NCI-H2227 (cell line): ENCODE data around the gene MSI2.

Experiments
- DNase-seq: peaks from one replicate; lab custom pipeline; 2025; ENCODE audit not compliant: unreplicated experiment; lab: John Stamatoyannopoulos, UW

The MSI2 gene

GRCh38 chr17:57665696-57666095 is 409.4 kb downstream of the MSI2 start:
- no peak for DNase-seq

- DNase-seq: no peak
Observed at GRCh38 chr17:57666201-57666870, 410.0 kb downstream of the MSI2 start.

DNA sequence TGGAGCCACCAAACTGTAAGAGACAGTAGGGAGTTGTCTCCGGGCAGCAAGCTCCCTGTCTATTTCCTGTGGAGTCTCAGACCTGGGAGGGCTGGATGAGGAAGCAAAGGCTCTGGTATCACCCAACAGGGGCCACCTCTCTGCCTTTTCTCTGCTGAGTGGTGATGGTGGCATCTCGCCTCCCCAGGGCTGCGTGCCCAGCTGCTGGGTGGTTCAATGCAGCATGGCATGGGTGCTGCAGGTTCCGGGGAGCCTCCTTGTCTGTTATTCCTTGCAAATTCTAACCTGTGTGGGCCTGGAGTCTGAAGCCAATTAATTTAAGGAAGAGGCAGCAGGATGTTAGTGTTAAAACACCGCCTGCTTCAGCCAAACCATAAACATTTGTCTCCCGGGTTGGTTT is 410.6 kb downstream of the MSI2 start:
- no peak for DNase-seq

GRCh38 chr17:57667461-57667923 is 411.2 kb downstream of the MSI2 start:
- DNase-seq: no peak

DNA sequence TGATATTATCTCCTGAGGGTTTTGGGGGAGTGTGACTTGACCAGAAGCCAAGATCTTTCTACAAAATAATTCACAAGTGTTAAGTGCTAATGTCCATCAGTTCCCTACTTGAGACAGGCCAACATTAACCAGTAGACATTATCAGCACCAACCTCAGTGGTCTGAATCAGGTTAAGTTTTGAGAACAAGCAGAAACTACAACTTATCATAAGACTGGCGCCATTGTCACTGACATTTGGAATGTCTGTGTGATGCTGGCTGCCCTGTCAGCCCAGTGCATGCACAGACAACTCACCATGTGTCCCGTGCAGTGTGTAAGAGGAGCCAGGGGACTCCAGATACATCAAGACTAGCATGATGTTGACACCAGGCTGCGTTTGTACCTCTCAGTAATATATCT is 412.0 kb downstream of the MSI2 start:
- DNase-seq: no peak

DNA sequence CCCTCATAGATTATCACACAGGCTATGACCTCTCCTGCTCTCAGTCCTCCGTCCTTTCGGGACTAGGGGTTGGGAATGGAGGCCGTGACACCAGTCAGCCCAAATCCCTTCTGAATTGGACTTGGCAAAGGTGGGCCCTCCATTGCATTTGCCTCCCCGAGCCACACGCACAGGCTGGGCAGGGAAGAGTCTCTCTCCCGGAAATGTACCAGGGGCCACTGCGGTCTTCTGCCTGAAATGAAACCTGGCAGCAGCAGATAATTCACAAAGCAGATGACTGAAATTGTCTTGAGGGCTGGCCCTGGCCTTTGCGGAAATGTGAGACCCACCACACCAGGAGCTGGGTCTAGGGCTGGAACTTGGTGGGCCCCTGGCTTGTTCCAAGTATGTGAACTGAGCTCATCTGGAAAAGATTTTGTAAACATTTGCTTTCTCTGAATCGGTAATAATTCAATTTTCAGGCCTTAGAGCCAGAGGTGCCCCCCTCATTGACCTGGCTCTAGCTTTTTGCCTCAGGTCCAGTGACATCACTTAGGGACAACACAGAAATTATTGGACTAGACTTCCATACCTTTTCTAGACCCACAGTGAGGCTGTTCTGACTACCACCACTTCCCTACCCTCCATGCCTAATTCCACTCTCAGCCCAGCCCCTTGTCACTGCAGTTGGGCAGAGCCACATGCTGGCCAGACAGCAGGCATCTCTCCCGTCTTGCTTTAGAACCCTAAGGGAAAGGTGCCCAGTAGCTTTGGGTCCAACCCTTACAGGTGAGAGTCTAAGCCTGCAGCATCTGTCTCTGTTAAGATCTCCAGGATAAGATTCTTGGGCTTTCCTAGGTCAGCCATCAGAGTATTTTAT is 413.6 kb downstream of the MSI2 start:
- no peak for DNase-seq

DNA sequence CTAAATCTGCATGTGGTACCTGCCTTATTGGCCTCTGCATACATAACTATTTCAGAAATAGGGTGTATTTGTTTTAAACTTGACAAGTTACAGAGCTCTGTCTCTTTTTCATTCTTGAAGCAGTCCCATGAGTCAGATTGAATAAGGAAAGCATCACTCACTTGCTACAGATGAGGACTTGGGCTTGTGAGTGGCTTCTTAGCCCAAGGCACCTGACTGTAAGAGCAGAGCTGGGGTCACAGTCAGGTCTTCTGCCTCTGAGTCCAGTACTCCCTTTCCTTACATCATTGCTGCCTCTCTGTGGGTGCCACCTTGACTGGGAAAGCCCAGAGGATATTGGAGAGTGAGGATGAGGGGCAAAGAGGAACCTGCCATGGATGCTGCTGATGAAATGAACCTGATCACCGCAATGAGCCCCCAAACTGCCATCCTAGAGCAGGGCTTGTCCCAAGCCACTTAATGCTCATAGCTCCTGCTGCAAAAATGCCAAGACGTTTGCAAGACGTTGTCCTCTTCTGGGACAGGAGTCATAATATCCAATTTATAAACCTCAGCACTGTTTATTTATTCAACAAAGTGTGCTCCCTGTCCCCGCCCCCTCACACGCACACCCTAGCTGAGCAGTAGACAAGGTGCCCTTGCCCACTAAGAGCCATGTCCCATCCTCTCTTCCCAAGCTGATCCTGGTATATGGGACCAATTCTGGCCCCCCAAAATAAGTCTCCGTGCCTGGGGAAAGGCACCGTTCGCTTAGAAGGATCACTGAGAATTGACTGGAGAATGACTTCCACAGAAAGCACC is 414.6 kb downstream of the MSI2 start:
- no peak for DNase-seq

GRCh38 chr17:57671667-57672632 is 415.6 kb downstream of the MSI2 start:
- DNase-seq: peak; percentile 77

- no peak for DNase-seq
Observed at GRCh38 chr17:57672971-57673370, 416.6 kb downstream of the MSI2 start.

DNA sequence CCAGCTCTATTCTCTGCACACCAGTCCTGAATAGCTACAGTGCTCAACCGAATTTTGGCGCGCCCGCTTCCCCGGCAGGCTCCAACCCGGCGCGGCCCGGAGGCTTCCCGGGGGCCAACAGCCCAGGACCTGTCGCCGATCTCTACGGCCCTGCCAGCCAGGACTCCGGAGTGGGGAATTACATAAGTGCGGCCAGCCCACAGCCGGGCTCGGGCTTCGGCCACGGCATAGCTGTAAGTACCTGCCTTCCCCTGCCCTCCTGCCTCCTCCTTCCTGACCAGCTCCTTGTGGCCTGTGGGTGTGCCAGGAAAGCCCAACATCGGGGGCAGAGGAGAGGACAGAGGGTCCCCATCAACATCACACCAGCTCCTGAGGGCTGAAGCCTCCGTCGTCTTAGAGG is 418.6 kb downstream of the MSI2 start:
- DNase-seq: no peak

DNA sequence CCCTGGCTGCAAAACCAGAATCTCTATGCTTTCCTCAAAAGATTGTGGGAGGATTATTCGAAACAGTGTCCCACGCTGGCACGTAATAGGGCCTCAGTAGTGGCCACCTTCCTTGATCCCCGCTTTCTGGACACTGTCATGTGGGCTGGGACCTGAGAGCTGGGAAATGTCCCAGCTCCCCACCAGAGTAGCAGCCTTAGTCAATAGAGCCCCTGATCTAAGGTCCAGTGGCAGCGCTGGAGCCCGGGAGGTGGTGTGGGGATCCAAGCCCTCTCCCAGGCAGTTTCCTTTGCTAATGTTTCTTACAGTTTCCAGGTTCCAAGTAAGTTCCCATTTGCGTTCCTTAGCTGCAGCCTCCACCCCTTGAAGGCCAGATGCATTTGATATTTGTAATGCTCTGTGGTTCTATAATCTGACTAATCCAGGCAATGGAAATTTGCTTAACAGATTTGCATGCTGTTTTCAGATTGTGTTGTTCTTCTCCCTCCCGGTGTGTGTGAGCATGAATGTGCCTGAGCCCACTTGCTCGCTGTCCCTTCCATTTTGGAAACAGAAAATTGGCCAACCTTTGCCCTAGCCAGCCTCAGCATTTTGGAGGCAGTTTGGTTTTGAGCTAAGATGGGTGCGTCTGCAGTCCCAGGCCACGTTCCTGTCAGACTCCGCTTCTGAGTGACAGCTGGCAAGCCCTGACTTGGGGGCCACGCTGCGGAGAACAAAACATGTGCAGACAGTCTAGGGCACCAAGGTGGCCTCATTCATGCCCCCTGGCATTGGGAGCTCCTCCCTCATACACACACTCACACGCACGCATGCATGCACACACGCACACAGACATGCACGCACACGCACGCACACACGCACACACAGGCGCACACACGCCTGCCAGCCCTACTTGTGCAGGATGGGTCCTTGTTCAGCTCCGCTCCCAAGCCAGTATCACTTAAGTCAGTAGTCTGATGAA is 419.4 kb downstream of the MSI2 start:
- DNase-seq: no peak

DNA sequence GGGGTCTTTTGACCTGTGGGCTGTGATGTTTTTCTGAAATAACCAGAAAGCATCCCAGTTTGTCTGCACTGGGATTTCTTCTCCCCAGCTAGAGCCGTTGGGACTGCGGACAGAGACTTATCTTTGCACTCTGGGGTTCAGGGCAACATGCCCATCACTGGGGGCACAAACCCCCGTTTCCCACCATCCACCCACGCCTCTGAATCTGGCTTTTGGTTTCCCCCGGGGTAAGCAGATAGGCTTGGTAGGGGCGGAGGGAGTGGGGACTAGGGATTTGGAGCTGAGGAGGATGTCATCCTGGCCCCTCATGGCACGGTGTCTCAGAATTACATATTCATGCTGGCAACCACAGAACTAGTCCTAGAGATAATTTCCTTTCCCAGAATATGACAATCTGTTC is 420.2 kb downstream of the MSI2 start:
- no peak for DNase-seq

- no peak for DNase-seq
Observed at GRCh38 chr17:57677301-57677700, 421.0 kb downstream of the MSI2 start.

DNA sequence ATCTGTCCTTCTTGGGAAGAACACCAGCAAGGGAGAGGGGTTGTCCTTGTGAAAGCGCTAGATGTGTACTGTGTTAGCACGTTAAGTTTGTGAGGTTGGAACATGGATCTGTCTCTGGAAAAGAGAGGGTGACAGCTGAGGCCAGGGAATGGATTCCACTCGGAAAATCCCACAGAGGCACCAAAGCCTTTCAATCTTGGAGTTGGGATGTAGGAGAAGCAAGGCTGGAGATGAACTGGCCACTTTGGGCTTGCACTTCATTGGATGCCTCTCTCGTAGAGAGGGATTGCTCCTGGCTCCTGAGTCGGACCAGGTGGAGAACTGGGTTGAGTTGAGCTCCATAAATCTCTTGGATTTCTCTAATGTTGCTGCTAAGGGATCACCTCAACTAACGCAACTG is 421.5 kb downstream of the MSI2 start:
- DNase-seq: no peak

- DNase-seq: no peak
Observed at GRCh38 chr17:57678393-57678792, 422.1 kb downstream of the MSI2 start.

- DNase-seq: no peak
Observed at GRCh38 chr17:57679356-57679755, 423.0 kb downstream of the MSI2 start.

GRCh38 chr17:57679906-57680695 is 423.8 kb downstream of the MSI2 start:
- DNase-seq: no peak

DNA sequence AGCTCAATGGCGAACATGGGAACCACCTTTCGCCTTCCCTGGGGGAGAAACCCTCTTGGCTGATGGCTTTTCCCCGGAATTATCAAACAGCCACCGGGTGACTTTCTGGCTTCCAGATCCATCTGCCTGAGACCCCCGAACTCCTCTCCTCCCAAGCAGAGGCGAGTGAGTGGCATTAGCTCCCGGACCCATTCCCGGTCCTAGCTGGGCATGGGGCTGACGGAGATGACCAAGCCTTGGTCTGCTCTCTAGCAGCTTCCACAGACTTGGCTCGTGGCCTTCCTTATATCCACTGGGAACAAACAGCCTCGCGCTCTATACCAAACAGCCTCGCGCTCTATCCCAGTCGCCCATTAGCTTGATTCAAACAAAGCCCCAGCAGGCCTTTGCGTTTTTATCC is 426.4 kb downstream of the MSI2 start:
- DNase-seq: no peak
